Subcutaneous adipose tissue (tissue), 4 donors: ENCODE measurements around the gene ZNF281. TPM values are rescaled to one million over a fixed set of nuclear protein-coding genes. Genes with fewer than 3 reads are reported as not detected.

Source experiments
- CTCF ChIP-seq: fragments of 450-650 bp; IDR thresholded peaks from one replicate; pipeline ENCODE4 v1.5.1; 2016; ENCODE audit warnings: low read depth, mild to moderate bottlenecking, control low read depth, antibody characterized with exemption, moderate library complexity
- total RNA-seq, 4 donors: library from RNA; depleted of rRNA; stranded (reverse); fragments of >200 nt; gene quantifications; one replicate each; pipeline ENCODE4 v1.1.0, GENCODE V29; 2016

Gene ZNF281
- total RNA-seq, 4 donors from 2014 or later, result 8.3 to 20.4 (median 14.8) TPM

- TF ChIP-seq CTCF, result no peak
Observed at GRCh38 chr1:200448034-200448762, 38.4 kb upstream of the ZNF281 start.

- no peak for TF ChIP-seq CTCF
Observed at GRCh38 chr1:200445213-200445612, 35.4 kb upstream of the ZNF281 start.

- no peak for TF ChIP-seq CTCF
Observed at GRCh38 chr1:200444478-200444877, 34.6 kb upstream of the ZNF281 start.

GRCh38 chr1:200443860-200444259 lies 34.0 kb upstream of the ZNF281 start:
- TF ChIP-seq CTCF, result no peak

GRCh38 chr1:200442537-200443156 lies 32.8 kb upstream of the ZNF281 start:
- TF ChIP-seq CTCF, result no peak

GRCh38 chr1:200442023-200442422 lies 32.2 kb upstream of the ZNF281 start:
- no peak for TF ChIP-seq CTCF

- no peak for TF ChIP-seq CTCF
Observed at GRCh38 chr1:200438911-200439310, 29.1 kb upstream of the ZNF281 start.
